ENCODE measurements around the gene SNCAIP.

GRCh38 chr5:122463221-122463620 lies 151.2 kb downstream of the SNCAIP start:
- no peak for TF ChIP-seq CTCF (IDR thresholded peaks at IDR 0.05; ENCODE audit: low read depth, low read length)
- TF ChIP-seq MAX (IDR thresholded peaks at IDR 0.05; ENCODE audit: low read depth, low read length) = no peak
- TF ChIP-seq MYC (IDR thresholded peaks at IDR 0.05; ENCODE audit: low read depth, low read length) = no peak
- TF ChIP-seq POLR2A (IDR thresholded peaks at IDR 0.05; ENCODE audit: extremely low read depth, insufficient read length) = no peak
